Activated CD8-positive, alpha-beta T cell treated with anti-CD3 and anti-CD28 coated beads for 36 hours (primary cell): Measurements from ENCODE around the gene KIF17. TPM values are rescaled to one million over a fixed set of nuclear protein-coding genes. Genes with fewer than 3 reads are reported as not detected.

ENCODE experiments used
- ATAC-seq: fragments of 200-7000 bp; cut with Tn5 transposase; one replicate; pipeline ENCODE4 v1.10.0; 2021; ENCODE audit warnings: mild to moderate bottlenecking, moderate library complexity
- CTCF ChIA-PET: fragments of 350-600 bp; sonication (Branson Sonifier 250); formaldehyde crosslinking; loops from one replicate; lab custom pipeline; 2021; ENCODE audit warnings: antibody characterized with exemption; lab: Charles Lee
- POLR2A ChIA-PET: fragments of 350-600 bp; sonication (Branson Sonifier 250); formaldehyde crosslinking; loops from one replicate; lab custom pipeline; 2021; ENCODE audit warnings: antibody characterized with exemption; lab: Charles Lee
- DNase-seq: peaks from one replicate; pipeline ENCODE4 v3.0.0-alpha.2; 2020
- H3K27ac Mint-ChIP-seq: one replicate; pipeline ENCODE4 v1.8.0; 2021; ENCODE audit warnings: mild to moderate bottlenecking, mixed read lengths
- H3K27me3 Mint-ChIP-seq: one replicate; pipeline ENCODE4 v1.8.0; 2021; ENCODE audit warnings: mixed read lengths
- H3K36me3 Mint-ChIP-seq: one replicate; pipeline ENCODE4 v1.8.0; 2021; ENCODE audit warnings: low read depth, mixed read lengths
- H3K4me1 Mint-ChIP-seq: one replicate; pipeline ENCODE4 v1.8.0; 2021; ENCODE audit warnings: low read depth, mixed read lengths
- H3K4me3 Mint-ChIP-seq: one replicate; pipeline ENCODE4 v1.8.0; 2021; ENCODE audit warnings: mild to moderate bottlenecking, moderate library complexity, mixed read lengths
- H3K9me3 Mint-ChIP-seq: one replicate; pipeline ENCODE4 v1.8.0; 2021; ENCODE audit warnings: mixed read lengths
- intact Hi-C: fragments of 100-400 bp; cut with micrococcal nuclease; formaldehyde crosslinking; loops from one replicate; pipeline ENCODE4 v1.10.0; 2022
- total RNA-seq, 2 experiments: library from RNA; stranded (reverse); gene quantifications; one replicate each; pipeline ENCODE4 v1.2.3, GENCODE V29; 2021
- TF ChIP-seq, protein P1 (sequence below): fragments of 200-600 bp; IDR thresholded peaks from one replicate; pipeline ENCODE4 v1.8.0; 2022; ENCODE audit warnings: antibody characterized with exemption, mild to moderate bottlenecking

KIF17 gene
- total RNA-seq, 2 experiments from 2014 or later: not detected

DNA sequence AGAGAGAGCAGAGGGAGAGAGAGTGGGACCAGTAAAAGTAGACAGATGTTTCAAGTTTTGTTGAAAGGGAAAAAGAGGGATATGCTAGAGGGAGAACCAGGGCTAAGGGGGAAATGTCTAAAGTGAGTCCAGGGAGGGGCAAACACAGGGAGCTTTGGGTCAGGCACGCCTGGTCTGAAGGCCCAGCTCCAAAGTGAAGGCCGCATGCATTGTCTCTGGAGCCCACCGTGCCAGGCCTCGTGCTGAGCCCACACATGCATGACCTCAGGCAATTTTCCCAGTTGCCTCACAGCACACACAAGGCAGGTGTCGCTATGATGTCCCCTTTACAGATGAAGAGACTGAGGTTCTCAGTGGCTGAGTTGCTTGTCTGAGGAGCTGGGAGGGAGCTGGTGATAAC lies 16.0 kb downstream of the KIF17 start:
- H3K4me3 Mint-ChIP-seq: no peak overlapping the region
- TF ChIP-seq, protein P1, sequence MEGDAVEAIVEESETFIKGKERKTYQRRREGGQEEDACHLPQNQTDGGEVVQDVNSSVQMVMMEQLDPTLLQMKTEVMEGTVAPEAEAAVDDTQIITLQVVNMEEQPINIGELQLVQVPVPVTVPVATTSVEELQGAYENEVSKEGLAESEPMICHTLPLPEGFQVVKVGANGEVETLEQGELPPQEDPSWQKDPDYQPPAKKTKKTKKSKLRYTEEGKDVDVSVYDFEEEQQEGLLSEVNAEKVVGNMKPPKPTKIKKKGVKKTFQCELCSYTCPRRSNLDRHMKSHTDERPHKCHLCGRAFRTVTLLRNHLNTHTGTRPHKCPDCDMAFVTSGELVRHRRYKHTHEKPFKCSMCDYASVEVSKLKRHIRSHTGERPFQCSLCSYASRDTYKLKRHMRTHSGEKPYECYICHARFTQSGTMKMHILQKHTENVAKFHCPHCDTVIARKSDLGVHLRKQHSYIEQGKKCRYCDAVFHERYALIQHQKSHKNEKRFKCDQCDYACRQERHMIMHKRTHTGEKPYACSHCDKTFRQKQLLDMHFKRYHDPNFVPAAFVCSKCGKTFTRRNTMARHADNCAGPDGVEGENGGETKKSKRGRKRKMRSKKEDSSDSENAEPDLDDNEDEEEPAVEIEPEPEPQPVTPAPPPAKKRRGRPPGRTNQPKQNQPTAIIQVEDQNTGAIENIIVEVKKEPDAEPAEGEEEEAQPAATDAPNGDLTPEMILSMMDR: no peak
- no peaks in the 10 kb centered on the region for H3K36me3 Mint-ChIP-seq
- ATAC-seq (no peak), DNase-seq (no peak)
- no peak overlapping the region for H3K27ac Mint-ChIP-seq
- CTCF ChIA-PET: no interaction called here
- no peaks in the 10 kb centered on the region for H3K9me3 Mint-ChIP-seq
- no peaks in the 10 kb centered on the region for H3K4me1 Mint-ChIP-seq
- intact Hi-C loops: no loop called here
- no peaks in the 10 kb centered on the region for H3K27me3 Mint-ChIP-seq
- POLR2A ChIA-PET: no interaction called here

DNA sequence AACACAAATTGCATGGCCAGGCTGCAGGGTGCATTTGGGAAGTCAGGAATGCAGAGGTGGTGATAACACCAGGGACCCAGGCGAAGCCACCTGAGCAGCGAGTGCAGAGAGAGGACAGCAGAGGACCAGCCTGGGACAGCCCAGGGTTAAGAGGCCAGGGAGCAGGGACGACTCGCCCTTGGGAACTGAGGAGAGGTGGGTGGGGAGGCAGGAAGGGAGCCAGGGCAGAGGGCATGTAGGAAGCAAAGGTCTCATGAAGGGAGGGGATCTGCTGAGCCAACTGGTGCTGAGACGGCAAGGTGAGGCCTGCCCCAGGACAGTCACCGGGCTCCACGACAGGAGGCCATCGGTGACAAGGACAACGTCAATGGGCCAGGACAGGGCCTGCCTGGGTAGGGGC lies 16.4 kb downstream of the KIF17 start:
- ChIA-PET POLR2A (no interaction called here), CTCF (no interaction called here)
- ATAC-seq (no peak), DNase-seq (no peak)
- intact Hi-C loops: no loop called here
- no peak overlapping the region for H3K27ac Mint-ChIP-seq
- H3K4me3 Mint-ChIP-seq: no peak overlapping the region
- no peaks in the 10 kb centered on the region for H3K27me3 Mint-ChIP-seq
- no peaks in the 10 kb centered on the region for H3K36me3 Mint-ChIP-seq
- TF ChIP-seq, protein P1: no peak
- no peaks in the 10 kb centered on the region for H3K9me3 Mint-ChIP-seq
- H3K4me1 Mint-ChIP-seq: no peaks in the 10 kb centered on the region

DNA sequence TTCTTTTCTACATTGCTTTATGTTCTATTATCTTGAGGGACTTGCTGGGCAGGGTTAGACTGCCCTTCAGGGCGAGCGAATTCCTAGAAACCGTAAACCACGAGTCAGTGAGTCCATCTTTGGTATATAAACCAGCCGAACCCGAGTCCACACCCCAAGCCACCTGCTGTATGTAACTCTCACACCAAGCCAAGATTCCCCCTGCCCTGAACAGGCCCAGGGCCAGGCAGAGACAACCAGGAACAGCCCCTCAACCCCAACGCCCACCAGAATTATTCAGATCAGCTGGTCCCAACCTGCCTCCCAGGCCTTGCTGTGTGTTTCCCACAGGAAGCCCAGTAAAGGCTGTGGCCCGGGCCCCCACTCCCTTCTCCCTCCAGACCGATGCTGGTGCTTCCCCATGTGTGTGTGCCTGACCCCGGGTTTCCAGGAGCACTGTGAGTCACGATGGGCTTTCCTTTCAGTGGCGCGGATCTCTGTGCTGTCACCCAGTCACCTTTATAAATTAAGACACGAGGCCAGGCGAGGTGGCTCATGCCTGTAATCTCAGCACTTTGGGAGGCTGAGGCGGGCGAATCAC lies 17.1 kb downstream of the KIF17 start:
- Mint-ChIP-seq H3K27me3 (no peaks in the 10 kb centered on the region), H3K4me1 (no peaks in the 10 kb centered on the region), H3K9me3 (no peaks in the 10 kb centered on the region), H3K27ac (no peak overlapping the region), H3K4me3 (no peak overlapping the region), H3K36me3 (no peaks in the 10 kb centered on the region)
- POLR2A ChIA-PET: no interaction called here
- no peak for DNase-seq
- TF ChIP-seq, protein P1: no peak
- CTCF ChIA-PET: interaction anchor here (8.8 kb wide), 1 partner anchor 494 kb away, joined by 104 read pairs; no protein-coding TSS in a partner anchor
- ATAC-seq: no peak
- intact Hi-C loops: no loop called here

- H3K36me3 Mint-ChIP-seq: no peaks in the 10 kb centered on the region
- no peak overlapping the region for H3K27ac Mint-ChIP-seq
- H3K4me3 Mint-ChIP-seq: no peak overlapping the region
- DNase-seq: no peak
- TF ChIP-seq, protein P1: no peak
- no peaks in the 10 kb centered on the region for H3K27me3 Mint-ChIP-seq
- no peak for ATAC-seq
- ChIA-PET POLR2A (no interaction called here), CTCF (interaction anchor here (8.8 kb wide), 1 partner anchor 495 kb away, joined by 104 read pairs; no protein-coding TSS in a partner anchor)
- no peaks in the 10 kb centered on the region for H3K4me1 Mint-ChIP-seq
- no peaks in the 10 kb centered on the region for H3K9me3 Mint-ChIP-seq
- intact Hi-C loops: loop anchor here (10.0 kb wide), 1 partner anchor 495 kb away; no protein-coding TSS in a partner anchor
These were observed 18.2 kb downstream of the KIF17 start for GRCh38 chr1:20699558-20699957.

GRCh38 chr1:20698195-20698910 lies 19.5 kb downstream of the KIF17 start:
- Mint-ChIP-seq H3K4me3 (no peak overlapping the region), H3K4me1 (no peaks in the 10 kb centered on the region), H3K27me3 (no peaks in the 10 kb centered on the region), H3K9me3 (no peaks in the 10 kb centered on the region), H3K36me3 (no peaks in the 10 kb centered on the region), H3K27ac (no peak overlapping the region)
- TF ChIP-seq, protein P1: no peak
- DNase-seq (no peak), ATAC-seq (no peak)
- intact Hi-C loops: loop anchor here (10.0 kb wide), 1 partner anchor 496 kb away; no protein-coding TSS in a partner anchor
- ChIA-PET POLR2A (no interaction called here), CTCF (interaction anchor here (1.8 to 8.8 kb wide), 5 partner anchors 8 to 496 kb away, joined by 5 to 104 read pairs (median 19); no protein-coding TSS in a partner anchor)
